Suprapubic skin (tissue), 3 donors: ENCODE results near the gene LAMA5.

Experiments used
- CTCF ChIP-seq, 2 donors: fragments of 200-600 bp in 1 of 2; fragments of 450-650 bp in 1 of 2; sonication (generic) in 1 of 2; IDR thresholded peaks; one replicate each; pipeline ENCODE4 v1.5.1; 2016 to 2019; ENCODE audit warnings: antibody characterized with exemption in 2 of 2, mild to moderate bottlenecking in 1 of 2, moderate library complexity in 1 of 2
- POLR2A ChIP-seq, 2 donors: fragments of 450-650 bp; IDR thresholded peaks; one replicate each; pipeline ENCODE4 v1.6.1; 2017; ENCODE audit warnings: antibody characterized with exemption in 2 of 2, mild to moderate bottlenecking in 2 of 2, moderate library complexity in 2 of 2

- no peak for TF ChIP-seq CTCF (IDR thresholded peaks at IDR 0.05)
- no peak for TF ChIP-seq POLR2A (IDR thresholded peaks at IDR 0.05)
These were observed 14.7 kb upstream of the LAMA5 start for GRCh38 chr20:62381842-62382241.
